HepG2 (cell line): ENCODE measurements around the gene HOXA6. TPM values are rescaled to one million over a fixed set of nuclear protein-coding genes. Genes with fewer than 3 reads are reported as not detected.
A peak's percentile ranks its signal among the peaks of the same experiment; 100 is the strongest.

Experiments
- CENPT ChIP-seq: sonication (generic); formaldehyde crosslinking; IDR thresholded peaks from 2 replicates; pipeline ENCODE4 v1.8.0; 2022; ENCODE audit warnings: low read depth, mild to moderate bottlenecking, moderate library complexity, missing genetic modification reagents
- EEA1 ChIP-seq: sonication (generic); formaldehyde crosslinking; IDR thresholded peaks from 2 replicates; pipeline ENCODE4 v1.5.1; 2020; ENCODE audit warnings: mild to moderate bottlenecking, missing genetic modification reagents, borderline replicate concordance
- FUBP1 ChIP-seq: sonication (generic); formaldehyde crosslinking; IDR thresholded peaks from 2 replicates; pipeline ENCODE4 v1.5.1; 2020; ENCODE audit warnings: missing genetic modification reagents, mild to moderate bottlenecking, borderline replicate concordance
- GLI4 ChIP-seq: sonication (generic); formaldehyde crosslinking; IDR thresholded peaks from 2 replicates; pipeline ENCODE4 v1.5.1; 2020; ENCODE audit warnings: missing genetic modification reagents, mild to moderate bottlenecking, moderate library complexity, borderline replicate concordance
- HDAC6 ChIP-seq: fragments of 200-600 bp; sonication (generic); IDR thresholded peaks from 2 replicates; pipeline ENCODE4 v1.7.0; 2017; ENCODE audit warnings: mild to moderate bottlenecking, antibody characterized with exemption, low read length, low read depth
- HNF4A ChIP-seq: sonication (generic); formaldehyde crosslinking; IDR thresholded peaks from 2 replicates; pipeline ENCODE4 v1.4.0; 2020; ENCODE audit warnings: missing genetic modification reagents
- HOXA3 ChIP-seq: sonication (generic); formaldehyde crosslinking; IDR thresholded peaks from 2 replicates; pipeline ENCODE4 v1.5.0; 2020; ENCODE audit warnings: missing genetic modification reagents
- HOXA7 ChIP-seq: sonication (generic); formaldehyde crosslinking; IDR thresholded peaks from 2 replicates; pipeline ENCODE4 v1.8.1; 2022; ENCODE audit warnings: mild to moderate bottlenecking, missing genetic modification reagents, moderate library complexity
- NFKB2 ChIP-seq: sonication (generic); formaldehyde crosslinking; IDR thresholded peaks from 2 replicates; pipeline ENCODE4 v1.4.0; 2020; ENCODE audit warnings: missing genetic modification reagents, borderline replicate concordance
- POLR2AphosphoS2 ChIP-seq: IDR thresholded peaks from 2 replicates; pipeline ENCODE4 v1.6.1; 2011; ENCODE audit warnings: low read depth, low read length, improper control_type of control experiment
- SNAPC5 ChIP-seq: sonication (generic); formaldehyde crosslinking; IDR thresholded peaks from 2 replicates; pipeline ENCODE4 v1.8.1; 2023; ENCODE audit warnings: mild to moderate bottlenecking, missing genetic modification reagents, borderline replicate concordance
- THAP9 ChIP-seq: sonication (generic); formaldehyde crosslinking; IDR thresholded peaks from 2 replicates; pipeline ENCODE4; 2020; ENCODE audit warnings: missing genetic modification reagents, mild to moderate bottlenecking, borderline replicate concordance
- YY1 ChIP-seq: IDR thresholded peaks from 2 replicates; pipeline ENCODE4 v1.6.1; 2011; ENCODE audit warnings: low read length, low read depth, moderate library complexity, mild to moderate bottlenecking; ENCODE audit not compliant: insufficient read depth, insufficient replicate concordance
- ZBTB26 ChIP-seq: IDR thresholded peaks from 2 replicates; pipeline ENCODE4 v1.6.1; 2016; ENCODE audit warnings: missing compliant biosample characterization, missing genetic modification reagents, borderline replicate concordance
- ZFAT ChIP-seq: sonication (generic); formaldehyde crosslinking; conservative IDR thresholded peaks from 2 replicates; pipeline ENCODE4 v1.8.1; 2023; ENCODE audit warnings: missing genetic modification reagents, inconsistent platforms
- ZFP91 ChIP-seq: sonication (generic); formaldehyde crosslinking; IDR thresholded peaks from 2 replicates; pipeline ENCODE4 v1.9.0; 2022; ENCODE audit warnings: missing genetic modification reagents, mild to moderate bottlenecking, borderline replicate concordance
- ZIK1 ChIP-seq: sonication (generic); formaldehyde crosslinking; IDR thresholded peaks from 2 replicates; pipeline ENCODE4 v1.5.0; 2020; ENCODE audit warnings: mild to moderate bottlenecking, low read depth, missing genetic modification reagents, borderline replicate concordance
- ZKSCAN5 ChIP-seq: sonication (generic); formaldehyde crosslinking; IDR thresholded peaks from 2 replicates; pipeline ENCODE4 v1.5.1; 2020; ENCODE audit warnings: mild to moderate bottlenecking, missing genetic modification reagents
- ZNF746 ChIP-seq: sonication (generic); formaldehyde crosslinking; IDR thresholded peaks from 2 replicates; pipeline ENCODE4 v1.8.0; 2022; ENCODE audit warnings: mild to moderate bottlenecking, missing genetic modification reagents
- polyA plus RNA-seq, 8 experiments: library from polyadenylated mRNA; depleted of rRNA in 3 of 8; stranded (reverse) in 7 of 8; unstranded in 1 of 8; fragments of >200 nt; fragmentation: Illumina TruSeq in 4 of 8; extraction: Trizol in 4 of 8; gene quantifications; 2 replicates each; pipeline versions ENCODE4 v1.2.1 to v1.2.3, GENCODE V29; 2011 to 2016; ENCODE audit warnings: low read depth in 4 of 8, missing spikeins in 1 of 8, mixed read lengths in 1 of 8; ENCODE audit not compliant: insufficient read depth in 1 of 8
- total RNA-seq, 5 experiments: library from RNA; depleted of rRNA; stranded (reverse); fragments of >200 nt; fragmentation: Illumina TruSeq; extraction: Trizol; gene quantifications; 2 replicates each; pipeline ENCODE4 v1.2.3, GENCODE V29; 2016; ENCODE audit warnings: low read depth in 1 of 5

HOXA6 gene
- total and polyA plus RNA-seq, 2 of the 13 experiments (the other 11 are each of a cell fraction or from before 2014, with no cell fraction given): 1.3 to 1.5 TPM

GRCh38 chr7:27122077-27122910, 25.3 kb downstream of the HOXA6 start (continued):
- no peak for TF ChIP-seq ZFAT (CRISPR knock-in tag)
- TF ChIP-seq ZBTB26 (CRISPR knock-in tag): peak; percentile 29; the same call in 1 of the 2 replicates
- peak; percentile 89 for TF ChIP-seq YY1
- peak; percentile 54; the same call in 1 of the 2 replicates for TF ChIP-seq THAP9 (CRISPR knock-in tag)
- TF ChIP-seq SNAPC5 (CRISPR knock-in tag): no peak
- no peak for TF ChIP-seq EEA1 (CRISPR knock-in tag)
- TF ChIP-seq ZKSCAN5 (CRISPR knock-in tag): no peak
- TF ChIP-seq HDAC6: no peak
- no peak for TF ChIP-seq CENPT (CRISPR knock-in tag)
- TF ChIP-seq ZFP91 (CRISPR knock-in tag): peak; percentile 69; the same call in 1 of the 2 replicates
- TF ChIP-seq POLR2AphosphoS2: no peak
- TF ChIP-seq FUBP1 (CRISPR knock-in tag): no peak
- no peak for TF ChIP-seq ZNF746 (CRISPR knock-in tag)
- TF ChIP-seq NFKB2 (CRISPR knock-in tag): peak; percentile 57; the same call in 1 of the 2 replicates
- no peak for TF ChIP-seq ZIK1 (CRISPR knock-in tag)
- TF ChIP-seq HNF4A (CRISPR knock-in tag): peak; percentile 92
- no peak for TF ChIP-seq HOXA7 (CRISPR knock-in tag)
- peak; percentile 13; the same call in 1 of the 2 replicates for TF ChIP-seq HOXA3 (CRISPR knock-in tag)
- TF ChIP-seq GLI4 (CRISPR knock-in tag): no peak
